Suprapubic skin (tissue), 4 donors: ENCODE measurements around the gene ATOH8. TPM values are rescaled to one million over a fixed set of nuclear protein-coding genes. Genes with fewer than 3 reads are reported as not detected.

Source experiments
- DNase-seq, 2 donors: peaks; one replicate each; pipeline ENCODE4 v3.0.0-alpha.2; 2019; ENCODE audit warnings: low spot score in 2 of 2
- H3K27ac ChIP-seq: fragments of 200-600 bp; sonication (generic); one replicate; pipeline ENCODE4 v1.5.1; 2019
- H3K27me3 ChIP-seq: fragments of 200-600 bp; sonication (generic); one replicate; pipeline ENCODE4 v1.5.1; 2019
- H3K36me3 ChIP-seq: fragments of 200-600 bp; sonication (generic); one replicate; pipeline ENCODE4 v1.5.1; 2019
- H3K4me1 ChIP-seq: fragments of 200-600 bp; sonication (generic); one replicate; pipeline ENCODE4 v1.5.1; 2019
- H3K4me3 ChIP-seq: fragments of 200-600 bp; sonication (generic); one replicate; pipeline ENCODE4 v1.5.1; 2019; ENCODE audit warnings: mild to moderate bottlenecking
- H3K9me3 ChIP-seq: fragments of 200-600 bp; sonication (generic); one replicate; pipeline ENCODE4 v1.5.1; 2019
- EP300 ChIP-seq: sonication (generic); formaldehyde crosslinking; IDR thresholded peaks from one replicate; pipeline ENCODE4 v1.6.1; 2017; ENCODE audit warnings: antibody characterized with exemption
- POLR2A ChIP-seq, 2 donors: fragments of 450-650 bp; IDR thresholded peaks; one replicate each; pipeline ENCODE4 v1.6.1; 2017; ENCODE audit warnings: antibody characterized with exemption in 2 of 2, mild to moderate bottlenecking in 2 of 2, moderate library complexity in 2 of 2
- POLR2AphosphoS5 ChIP-seq, 3 donors: sonication (generic); formaldehyde crosslinking; IDR thresholded peaks; one replicate each; pipeline ENCODE4 v1.6.1; 2017; ENCODE audit warnings: antibody characterized with exemption in 3 of 3
- WGBS: methylation state at CpG from one replicate; pipeline ENCODE4 v1.1.5; 2018; 5-methylcytosine and 5-hydroxymethylcytosine counted together
- total RNA-seq, 4 donors: library from RNA; depleted of rRNA; stranded (reverse); fragments of >200 nt; gene quantifications; one replicate each; pipeline ENCODE4 v1.1.0, GENCODE V29; 2016
- TF ChIP-seq, protein P1 (sequence below), 2 donors: fragments of 200-600 bp in 1 of 2; fragments of 450-650 bp in 1 of 2; sonication (generic) in 1 of 2; IDR thresholded peaks; one replicate each; pipeline ENCODE4 v1.5.1; 2016 to 2019; ENCODE audit warnings: antibody characterized with exemption in 2 of 2, mild to moderate bottlenecking in 1 of 2, moderate library complexity in 1 of 2

The ATOH8 gene
- total RNA-seq, 4 donors from 2014 or later: 9.7 to 30.3 (median 27.3) TPM

GRCh38 chr2:85733121-85733960 is 20.4 kb upstream of the ATOH8 start:
- Histone ChIP-seq H3K9me3 (no peaks in the 10 kb centered on the region), H3K27me3 (no peaks in the 10 kb centered on the region), H3K36me3 (no peaks in the 10 kb centered on the region), H3K4me3 (no peak overlapping the region), H3K27ac (peak overlapping the region; percentile 16), H3K4me1 (peaks cover 52% of the 10 kb centered on the region)
- DNase-seq: peak in 1 of 2 donors; percentile 60
- WGBS: 82% methylated on average over 16 of the region's 18 CpGs
- TF ChIP-seq, protein P1, sequence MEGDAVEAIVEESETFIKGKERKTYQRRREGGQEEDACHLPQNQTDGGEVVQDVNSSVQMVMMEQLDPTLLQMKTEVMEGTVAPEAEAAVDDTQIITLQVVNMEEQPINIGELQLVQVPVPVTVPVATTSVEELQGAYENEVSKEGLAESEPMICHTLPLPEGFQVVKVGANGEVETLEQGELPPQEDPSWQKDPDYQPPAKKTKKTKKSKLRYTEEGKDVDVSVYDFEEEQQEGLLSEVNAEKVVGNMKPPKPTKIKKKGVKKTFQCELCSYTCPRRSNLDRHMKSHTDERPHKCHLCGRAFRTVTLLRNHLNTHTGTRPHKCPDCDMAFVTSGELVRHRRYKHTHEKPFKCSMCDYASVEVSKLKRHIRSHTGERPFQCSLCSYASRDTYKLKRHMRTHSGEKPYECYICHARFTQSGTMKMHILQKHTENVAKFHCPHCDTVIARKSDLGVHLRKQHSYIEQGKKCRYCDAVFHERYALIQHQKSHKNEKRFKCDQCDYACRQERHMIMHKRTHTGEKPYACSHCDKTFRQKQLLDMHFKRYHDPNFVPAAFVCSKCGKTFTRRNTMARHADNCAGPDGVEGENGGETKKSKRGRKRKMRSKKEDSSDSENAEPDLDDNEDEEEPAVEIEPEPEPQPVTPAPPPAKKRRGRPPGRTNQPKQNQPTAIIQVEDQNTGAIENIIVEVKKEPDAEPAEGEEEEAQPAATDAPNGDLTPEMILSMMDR (IDR thresholded peaks at IDR 0.05): no peak
- no peak for TF ChIP-seq POLR2AphosphoS5 (IDR thresholded peaks at IDR 0.05)
- TF ChIP-seq EP300: no peak
- no peak for TF ChIP-seq POLR2A (IDR thresholded peaks at IDR 0.05)

GRCh38 chr2:85734015-85734414 is 19.8 kb upstream of the ATOH8 start:
- no peaks in the 10 kb centered on the region for H3K27me3 ChIP-seq
- H3K4me1 ChIP-seq: peaks cover 46% of the 10 kb centered on the region

GRCh38 chr2:85734942-85735608 is 18.7 kb upstream of the ATOH8 start:
- Histone ChIP-seq H3K27me3 (no peaks in the 10 kb centered on the region), H3K4me1 (peaks cover 38% of the 10 kb centered on the region), H3K4me3 (no peak overlapping the region), H3K9me3 (no peaks in the 10 kb centered on the region), H3K27ac (peak overlapping the region; percentile 3), H3K36me3 (no peaks in the 10 kb centered on the region)
- TF ChIP-seq EP300 (no peak), POLR2A (IDR thresholded peaks at IDR 0.05) (no peak), POLR2AphosphoS5 (IDR thresholded peaks at IDR 0.05) (no peak)
- TF ChIP-seq, protein P1 (IDR thresholded peaks at IDR 0.05): no peak
- peak in 1 of 2 donors; percentile 50 for DNase-seq
- 85% methylated on average over 5 of the region's 5 CpGs for WGBS

More at GRCh38 chr2:85734015-85734414, 19.8 kb upstream of the ATOH8 start:
- DNase-seq: peak in 1 of 2 donors; percentile 56
- no peaks in the 10 kb centered on the region for H3K9me3 ChIP-seq
- H3K27ac ChIP-seq: peak overlapping the region; percentile 7
- H3K4me3 ChIP-seq: no peak overlapping the region
- 92% methylated on average over 4 of the region's 4 CpGs for WGBS
- TF ChIP-seq POLR2AphosphoS5 (IDR thresholded peaks at IDR 0.05) (no peak), EP300 (no peak), POLR2A (IDR thresholded peaks at IDR 0.05) (no peak)
- TF ChIP-seq, protein P1 (IDR thresholded peaks at IDR 0.05): no peak
- H3K36me3 ChIP-seq: no peaks in the 10 kb centered on the region

DNA sequence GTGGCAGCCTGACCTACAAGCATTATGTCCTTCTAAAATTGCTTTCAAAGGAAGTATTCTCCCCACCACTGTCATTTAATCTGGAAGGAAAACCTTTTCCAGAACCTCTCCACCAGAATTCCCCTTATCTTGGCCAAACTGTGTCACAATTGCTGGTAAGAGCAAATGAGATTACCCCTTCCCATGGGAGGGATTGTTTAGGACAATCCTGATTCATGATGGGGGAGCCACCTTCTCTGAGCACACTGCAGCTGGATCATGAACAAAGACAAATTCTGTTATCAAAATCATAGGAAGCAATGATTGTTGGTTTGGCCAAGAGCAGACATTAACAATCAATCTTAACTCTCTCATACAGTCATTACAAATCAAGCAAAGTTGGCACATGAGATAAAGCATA is 18.1 kb upstream of the ATOH8 start:
- Histone ChIP-seq H3K27me3 (no peaks in the 10 kb centered on the region), H3K36me3 (no peaks in the 10 kb centered on the region), H3K9me3 (no peaks in the 10 kb centered on the region), H3K4me1 (peaks cover 42% of the 10 kb centered on the region), H3K4me3 (no peak overlapping the region), H3K27ac (peak overlapping the region; percentile 68)
- peak in 2 of 3 donors; percentile 4 to 30 for TF ChIP-seq POLR2AphosphoS5 (IDR thresholded peaks at IDR 0.05)
- TF ChIP-seq, protein P1 (IDR thresholded peaks at IDR 0.05): no peak
- DNase-seq: no peak
